Measurements from ENCODE around the gene SLC1A3.

- TF ChIP-seq HDGF (IDR thresholded peaks at IDR 0.05; ENCODE audit: borderline replicate concordance) (no peak), BHLHE40 (IDR thresholded peaks at IDR 0.05; ENCODE audit: borderline replicate concordance) (no peak)
Observed at GRCh38 chr5:36607114-36607571, 737 bp downstream of the SLC1A3 start.
